PFSK-1 (cell line): Measurements from ENCODE around the gene MC1R.

ENCODE experiments used
- FOXP2 ChIP-seq: optimal IDR thresholded peaks from 2 replicates; pipeline ENCODE3; 2011; ENCODE audit warnings: borderline replicate concordance, control low read depth, inconsistent platforms; ENCODE audit not compliant: insufficient read depth; ENCODE audit errors: extremely low read length, extremely low read depth
- POLR2AphosphoS5 ChIP-seq: IDR thresholded peaks from 2 replicates; pipeline ENCODE4 v1.6.1; 2012; ENCODE audit warnings: low read depth, mild to moderate bottlenecking, control low read depth, low read length, moderate library complexity
- REST ChIP-seq, 2 experiments: IDR thresholded peaks; 2 replicates each; pipeline versions ENCODE4 v1.6.1 to v1.8.0; 2011 to 2012; ENCODE audit warnings: low read depth in 2 of 2, low read length in 2 of 2, control low read depth in 1 of 2, inconsistent platforms in 1 of 2, mild to moderate bottlenecking in 1 of 2, moderate library complexity in 1 of 2; ENCODE audit not compliant: insufficient read depth in 1 of 2
- SIN3A ChIP-seq: IDR thresholded peaks from 2 replicates; pipeline ENCODE4 v1.6.1; 2012; ENCODE audit warnings: mild to moderate bottlenecking, low read length, moderate library complexity, borderline replicate concordance; ENCODE audit not compliant: insufficient read depth

GRCh38 chr16:89944773-89945172, 26.1 kb downstream of the MC1R start:
- no peak for TF ChIP-seq POLR2AphosphoS5
- TF ChIP-seq REST (IDR thresholded peaks at IDR 0.05; ENCODE audit: insufficient read depth in 1 of 2, low read depth in 2 of 2, low read length in 2 of 2): no peak
- no peak for TF ChIP-seq SIN3A
- TF ChIP-seq FOXP2: no peak
